ENCODE results near the gene F11R. TPM values are rescaled to one million over a fixed set of nuclear protein-coding genes. Genes with fewer than 3 reads are reported as not detected.
"Not testable (repeated sequence)": the region's sequence is repeated elsewhere in the genome, so short reads cannot be mapped to it uniquely, and the experiment has no call there.

F11R gene
- total and polyA plus RNA-seq, 2 of the 13 experiments (the other 11 are each of a cell fraction or from before 2014, with no cell fraction given), result 95.8 to 105 TPM

- intact Hi-C loops (cut with micrococcal nuclease; ENCODE audit: unreplicated experiment); H4K20me1 ChIP-seq (ENCODE audit: insufficient read depth, low read length); TF ChIP-seq SOX6 (IDR thresholded peaks at IDR 0.05); NR2F6 (CRISPR knock-in tag; IDR thresholded peaks at IDR 0.05); FOXA1 (IDR thresholded peaks at IDR 0.05): not testable (repeated sequence)
- DNase-seq (ENCODE audit: low spot score), result peak; percentile 18
- TF ChIP-seq ZNF281 (CRISPR knock-in tag; IDR thresholded peaks at IDR 0.05; ENCODE audit: borderline replicate concordance) (peak; percentile 47; the same call in 1 of the 2 replicates), SOX6 (CRISPR knock-in tag; IDR thresholded peaks at IDR 0.05) (peak; percentile 28; the same call in 1 of the 2 replicates), SOX5 (CRISPR knock-in tag; IDR thresholded peaks at IDR 0.05; ENCODE audit: borderline replicate concordance) (peak; percentile 66; the same call in 1 of the 2 replicates), NR2F6 (IDR thresholded peaks at IDR 0.05) (0 out of 2 replicates have a peak, but pooled peaks have one; percentile 33), BCL6 (CRISPR knock-in tag; IDR thresholded peaks at IDR 0.05) (peak; percentile 82), PITX1 (CRISPR knock-in tag; IDR thresholded peaks at IDR 0.05) (peak; percentile 42; the same call in 1 of the 2 replicates), ARID5B (CRISPR knock-in tag; IDR thresholded peaks at IDR 0.05) (peak; percentile 58), RERE (CRISPR knock-in tag; IDR thresholded peaks at IDR 0.05; ENCODE audit: low read depth) (0 out of 2 replicates have a peak, but pooled peaks have one; percentile 23), FOXA1 (CRISPR knock-in tag; IDR thresholded peaks at IDR 0.05) (0 out of 2 replicates have a peak, but pooled peaks have one; percentile 17), HHEX (CRISPR knock-in tag; IDR thresholded peaks at IDR 0.05) (peak; percentile 51)
Measured at GRCh38 chr1:160949216-160949880, 71.6 kb downstream of the F11R start.

More at GRCh38 chr1:160949216-160949880, 71.6 kb downstream of the F11R start:
- WGBS (ENCODE audit: low lambda C conversion rate), result 8% methylated on average over 4 of the region's 7 CpGs
- H3K79me2 ChIP-seq (ENCODE audit: insufficient read depth, low read length); H3K9me3 ChIP-seq (ENCODE audit: low read length); H2AFZ ChIP-seq (ENCODE audit: low read length); BruUV-seq (replicated peaks); H3K9ac ChIP-seq (ENCODE audit: insufficient read depth, low read depth, low read length); FAIRE-seq; in situ Hi-C loops (cut with HindIII; ENCODE audit: extremely low pct_ligation_motif_present, low pct_unique_long_range_greater_than_20kb); POLR2A ChIA-PET; H3K4me2 ChIP-seq (ENCODE audit: low read depth, low read length); H3K4me3 ChIP-seq (replicated peaks in 1 of 3; ENCODE audit: insufficient read depth in 1 of 3, low read depth in 2 of 3, low read length in 3 of 3); H3K27ac ChIP-seq (ENCODE audit: extremely low read length, insufficient read depth, low read length); ATAC-seq; H3K36me3 ChIP-seq (replicated peaks in 1 of 2; ENCODE audit: control insufficient read depth in 1 of 2, insufficient read depth in 2 of 2, low read length in 2 of 2): not testable (repeated sequence)
- Histone ChIP-seq H3K27me3 (ENCODE audit: control insufficient read depth in 1 of 2, insufficient read depth in 2 of 2, low read length in 2 of 2) (peaks cover 1 to 10% of the 10 kb centered on the region in 2 experiments; a peak in 3 of 5 replicates), H3K4me1 (ENCODE audit: insufficient read depth, low read length) (peaks cover 28% of the 10 kb centered on the region)
- CTCF ChIA-PET (ENCODE audit: low intra/inter-chr PET ratio, low total read pairs), result interaction anchor here (0.7 kb wide), 1 partner anchor 115 kb away, joined by 3 read pairs; no protein-coding TSS in a partner anchor

Measured in HepG2 (cell line).